H1 (cell line): Measurements from ENCODE around the gene USH1C.

Experiments
- ASH2L ChIP-seq: fragments of 200-600, 300-600 bp; sonication (generic); IDR thresholded peaks from one replicate; pipeline ENCODE4 v1.7.1; 2017; ENCODE audit warnings: low read length
- CHD2 ChIP-seq: IDR thresholded peaks from 2 replicates; pipeline ENCODE4 v1.6.1; 2012; ENCODE audit warnings: low read length, improper control_type of control experiment
- CTCF ChIP-seq, 3 experiments: IDR thresholded peaks; 1 replicate in 2 of 3; 2 replicates in 1 of 3; pipeline versions ENCODE4 v1.5.1 to v1.6.1; 2011; ENCODE audit warnings: low read length in 3 of 3, mild to moderate bottlenecking in 3 of 3, inconsistent platforms in 2 of 3, low read depth in 1 of 3, moderate library complexity in 1 of 3; ENCODE audit not compliant: insufficient read depth in 1 of 3; ENCODE audit errors: control extremely low read depth in 1 of 3
- EZH2 ChIP-seq: fragments of 200-600 bp; sonication (generic); IDR thresholded peaks from 2 replicates; pipeline ENCODE4 v1.7.1; 2012; ENCODE audit warnings: low read depth, mild to moderate bottlenecking, moderate library complexity, low read length, inconsistent platforms; ENCODE audit not compliant: severe bottlenecking
- JUN ChIP-seq: IDR thresholded peaks from 2 replicates; pipeline ENCODE4 v1.6.1; 2011; ENCODE audit warnings: low read depth, mild to moderate bottlenecking, improper control_type of control experiment, low read length
- KDM5A ChIP-seq: fragments of 200-600 bp; IDR thresholded peaks from 2 replicates; pipeline ENCODE4 v1.7.1; 2012; ENCODE audit warnings: mild to moderate bottlenecking, low read length, inconsistent platforms, mixed read lengths
- POLR2A ChIP-seq, 2 experiments: IDR thresholded peaks; 1 replicate in 1 of 2; 2 replicates in 1 of 2; pipeline ENCODE4 v1.6.1; 2011; ENCODE audit warnings: low read depth in 2 of 2, low read length in 2 of 2, mild to moderate bottlenecking in 2 of 2; ENCODE audit errors: control extremely low read depth in 1 of 2
- POLR2AphosphoS5 ChIP-seq: IDR thresholded peaks from 2 replicates; pipeline ENCODE4 v1.6.1; 2011; ENCODE audit warnings: low read depth, low read length
- YY1 ChIP-seq: IDR thresholded peaks from 2 replicates; pipeline ENCODE4 v1.6.1; 2011; ENCODE audit warnings: low read depth, mild to moderate bottlenecking, low read length
- ZNF274 ChIP-seq: IDR thresholded peaks from 2 replicates; pipeline ENCODE4 v1.7.0; 2012; ENCODE audit warnings: low read length, borderline replicate concordance; ENCODE audit errors: extremely low read depth

- TF ChIP-seq CHD2 (no peak), CTCF (IDR thresholded peaks at IDR 0.05; ENCODE audit: control extremely low read depth in 1 of 3, insufficient read depth in 1 of 3, low read depth in 1 of 3, low read length in 3 of 3) (no peak), YY1 (no peak), POLR2A (IDR thresholded peaks at IDR 0.05; ENCODE audit: control extremely low read depth in 1 of 2, low read depth in 2 of 2, low read length in 2 of 2) (no peak), JUN (no peak), KDM5A (no peak), ZNF274 (no peak), EZH2 (no peak), ASH2L (no peak), POLR2AphosphoS5 (no peak)
Measured at GRCh38 chr11:17457396-17458173, 86.6 kb downstream of the USH1C start.
